ENCODE measurements around the gene SPINT2.

Gene SPINT2

GRCh38 chr19:38303517-38304351, 39.4 kb downstream of the SPINT2 start, which contains the start of gene C19orf33:
C19orf33 (plus strand) TSS chr19:38304251; CDS start chr19:38304262, 11 bp downstream.
- no peak for DNase-seq

- DNase-seq: no peak
Measured at GRCh38 chr19:38304352-38304865, 40.0 kb downstream of the SPINT2 start.

DNA sequence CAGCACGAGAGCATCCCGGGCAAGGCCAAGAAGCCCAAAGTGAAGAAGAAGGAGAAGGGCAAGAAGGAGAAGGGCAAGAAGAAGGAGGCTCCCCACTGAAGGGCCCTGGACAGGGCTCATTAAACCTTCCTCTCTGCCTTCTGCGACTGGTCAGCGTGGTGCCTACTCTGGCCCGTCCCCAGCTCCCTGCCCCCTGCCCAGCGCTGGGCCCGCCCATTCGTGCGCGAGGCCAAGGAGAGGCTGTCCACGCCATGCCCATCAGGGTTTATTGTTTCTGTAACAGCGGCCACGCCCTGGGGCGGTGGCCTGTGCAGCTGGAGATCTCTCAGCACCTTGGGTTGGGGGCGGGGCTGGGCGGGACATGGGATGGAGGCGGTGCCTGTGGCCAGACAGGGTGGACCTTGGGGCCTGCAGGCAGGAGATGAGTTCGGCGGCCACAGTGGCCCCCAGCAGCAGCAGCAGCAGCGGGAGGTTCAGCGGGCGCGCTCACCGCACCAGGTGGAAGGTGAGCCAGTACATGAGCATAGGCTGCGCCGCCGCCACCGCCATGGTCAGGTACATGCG, 40.6 kb downstream of the SPINT2 start:
- DNase-seq: peak in 1 of 2 experiments; percentile 26

DNA sequence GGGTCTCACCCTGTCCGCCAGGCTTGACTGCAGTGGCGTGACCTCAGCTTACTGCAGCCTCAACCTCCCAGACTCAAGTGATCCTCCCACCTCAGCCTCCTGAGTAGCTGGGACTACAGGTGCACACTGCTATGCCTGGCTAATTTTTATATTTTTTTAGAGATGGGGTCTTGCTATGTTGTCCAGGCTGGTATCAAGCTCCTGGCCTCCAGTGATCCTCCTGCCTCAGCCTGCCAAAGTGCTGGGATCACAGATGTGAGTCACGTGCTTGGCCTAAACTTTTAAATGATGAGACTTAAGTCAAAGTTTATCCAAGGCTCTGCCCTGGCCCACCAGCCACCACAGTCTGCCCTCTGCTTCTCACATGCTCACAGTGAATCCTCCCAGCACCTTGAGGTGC, 41.9 kb downstream of the SPINT2 start:
- no peak for DNase-seq

DNA sequence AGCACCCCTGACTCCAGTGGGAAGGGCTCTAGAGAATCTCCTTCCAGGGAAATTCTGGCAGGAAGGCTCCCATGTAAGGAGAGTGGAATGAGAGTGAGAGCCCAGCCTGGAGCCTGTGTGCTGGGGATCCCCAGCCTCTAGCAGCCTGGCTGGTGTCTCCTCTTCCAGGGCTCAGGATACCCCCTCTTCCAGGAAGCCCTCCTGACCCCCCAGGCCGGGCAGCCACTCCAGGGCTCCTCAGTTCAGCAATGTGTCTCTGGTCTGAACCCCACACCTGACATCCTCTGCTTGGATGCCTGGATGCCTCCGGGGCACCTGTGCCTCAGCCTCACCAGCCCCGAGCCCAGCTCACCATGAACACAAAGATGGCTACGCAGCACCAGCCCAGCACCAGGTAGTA, 42.7 kb downstream of the SPINT2 start:
- DNase-seq: no peak

GRCh38 chr19:38307597-38307996, 43.2 kb downstream of the SPINT2 start:
- DNase-seq: no peak

GRCh38 chr19:38308006-38308766, 43.8 kb downstream of the SPINT2 start:
- no peak for DNase-seq

DNA sequence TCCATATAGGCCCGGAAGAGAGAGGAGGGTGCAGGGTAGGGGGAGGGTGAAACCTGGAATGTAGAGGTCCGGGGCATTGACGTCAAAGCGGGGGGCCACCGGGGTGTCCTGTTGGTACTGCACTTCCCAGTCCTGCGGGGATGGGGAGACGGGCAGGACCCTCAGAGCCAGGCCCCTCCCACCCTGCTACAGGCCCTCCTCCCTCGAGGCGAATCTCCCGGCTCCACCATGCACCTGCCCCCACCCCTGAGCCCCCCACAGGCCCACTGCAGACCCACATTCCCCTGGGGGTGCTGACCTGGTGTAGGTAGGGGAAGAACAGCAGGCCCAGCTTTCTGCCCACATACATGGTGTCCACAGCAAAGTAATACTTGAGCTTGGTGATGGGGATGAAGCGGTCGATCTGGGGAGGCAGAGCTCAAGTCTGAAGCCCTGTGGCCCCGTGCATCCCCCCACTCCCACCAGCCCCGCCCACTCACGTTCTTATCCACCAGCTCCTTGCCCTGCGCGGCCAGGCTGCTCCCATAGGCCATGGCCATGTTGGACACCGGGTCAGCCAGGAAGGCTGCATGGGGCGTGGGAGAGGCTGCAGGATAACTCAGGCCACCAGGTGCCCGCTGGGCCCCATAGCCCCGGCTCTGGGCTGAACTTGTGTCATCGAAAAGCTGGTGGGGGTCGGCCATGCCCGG, 44.7 kb downstream of the SPINT2 start:
- no peak for DNase-seq

GRCh38 chr19:38309615-38310278, 45.4 kb downstream of the SPINT2 start:
- DNase-seq: no peak

DNA sequence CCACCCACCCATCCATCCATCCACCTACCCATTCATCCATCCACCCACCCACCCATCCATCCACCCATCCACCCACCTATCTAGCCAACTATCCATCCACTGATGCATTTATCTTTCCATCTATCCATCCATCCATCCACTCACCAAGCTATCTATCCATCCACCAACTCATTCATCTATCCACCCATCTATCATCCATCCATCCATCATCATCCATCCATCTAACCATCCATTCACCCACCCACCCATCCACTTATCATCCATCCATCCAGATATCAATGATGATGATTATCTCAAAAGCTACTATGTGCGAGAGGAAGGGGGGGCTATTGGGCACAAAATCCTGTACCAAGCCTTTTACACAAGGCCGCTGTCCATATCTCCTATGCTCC, 45.9 kb downstream of the SPINT2 start:
- no peak for DNase-seq

- no peak for DNase-seq
Measured at GRCh38 chr19:38310986-38311385, 46.6 kb downstream of the SPINT2 start.

- peak; percentile 99 for DNase-seq
Measured at GRCh38 chr19:38315657-38316476, 51.5 kb downstream of the SPINT2 start, which contains the start of gene YIF1B. YIF1B (minus strand) TSS chr19:38315947; CDS start chr19:38315917, 30 bp downstream.

DNA sequence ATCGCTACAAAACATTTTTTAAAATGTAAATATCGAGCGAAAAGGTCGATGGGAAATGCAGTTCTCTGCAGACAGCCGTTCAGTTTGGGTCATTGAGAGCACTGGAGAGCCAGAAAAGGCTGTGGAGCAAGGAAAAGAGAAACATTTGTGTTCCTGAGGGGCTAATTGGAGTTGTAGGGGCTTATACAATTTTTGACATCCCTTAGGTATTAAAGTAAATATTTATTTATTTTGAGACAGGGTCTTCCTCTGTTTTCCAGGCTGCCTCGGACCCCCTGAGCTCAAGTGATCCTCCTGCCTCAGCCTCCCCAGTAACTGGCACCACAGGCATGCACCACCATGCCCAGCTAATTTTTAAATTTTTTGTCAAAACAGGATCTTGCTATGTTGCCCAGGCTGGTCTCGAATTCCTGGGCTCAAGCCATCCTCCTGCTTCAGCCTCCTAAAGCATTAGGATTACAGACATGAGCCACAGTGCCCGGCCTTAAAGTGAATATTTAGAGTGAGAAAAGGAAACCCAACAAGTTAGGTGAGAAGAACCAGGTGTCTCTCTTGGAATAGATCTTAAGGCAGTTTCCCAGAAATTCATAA, 52.2 kb downstream of the SPINT2 start:
- no peak for DNase-seq

DNA sequence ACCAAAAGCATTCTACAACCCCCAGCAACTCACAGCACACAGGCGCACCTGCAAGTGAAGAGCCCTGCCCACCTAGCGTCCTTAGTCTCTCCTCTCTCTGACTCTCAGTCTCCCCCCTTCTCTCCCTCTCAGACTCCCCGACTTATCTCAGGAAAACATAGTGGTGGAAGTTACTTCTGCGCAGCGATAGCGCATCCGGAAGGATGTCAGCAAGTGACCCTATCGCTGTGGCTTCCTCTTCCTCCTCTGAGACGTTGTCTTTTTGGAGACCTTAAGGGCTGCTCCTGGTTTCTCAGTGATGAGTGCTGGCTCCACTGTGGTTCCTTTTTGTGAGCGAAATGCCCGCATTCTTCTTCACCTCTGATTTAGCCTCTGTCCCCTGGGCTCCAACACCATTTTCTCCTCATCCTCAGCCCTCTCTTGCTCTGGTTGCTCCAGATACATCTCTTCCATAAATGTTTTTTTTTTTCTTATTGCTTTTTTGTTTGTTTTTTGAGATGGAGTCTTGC, 52.8 kb downstream of the SPINT2 start:
- no peak for DNase-seq

GRCh38 chr19:38318660-38319059, 54.3 kb downstream of the SPINT2 start:
- DNase-seq: no peak

- peak in 1 of 2 experiments; percentile 24 for DNase-seq
Measured at GRCh38 chr19:38319421-38320258, 55.3 kb downstream of the SPINT2 start, which contains the start of gene KCNK6. KCNK6 (plus strand) TSS chr19:38319845; CDS start chr19:38319951, 106 bp downstream.

- no peak for DNase-seq
Measured at GRCh38 chr19:38320969-38321339, 56.6 kb downstream of the SPINT2 start.

DNA sequence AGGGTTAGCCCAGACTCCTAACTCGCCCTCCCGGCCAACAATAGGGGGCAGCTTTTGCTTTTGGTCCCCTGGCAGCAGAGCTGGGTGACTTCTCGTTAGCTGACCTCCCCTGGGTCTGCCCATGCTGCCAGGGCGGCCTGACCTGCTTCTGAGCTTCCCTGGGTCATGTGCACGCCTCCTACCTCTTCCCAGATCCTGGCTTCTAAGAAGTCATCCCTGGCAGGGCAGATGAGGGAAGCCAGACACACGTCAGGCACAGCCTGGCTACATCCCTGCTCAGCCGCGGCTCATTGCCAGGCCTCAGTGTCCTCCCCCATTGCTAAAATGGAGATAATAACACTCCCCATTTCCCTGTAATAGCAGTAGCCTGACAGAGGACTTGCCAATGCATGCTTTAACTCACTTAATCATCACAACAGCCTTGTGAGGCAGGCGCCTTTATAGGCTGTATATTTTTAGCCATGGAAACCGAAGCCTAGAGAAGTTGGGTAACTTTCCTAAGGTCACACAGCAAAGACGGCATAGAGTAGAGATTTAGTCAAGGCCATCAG, 57.3 kb downstream of the SPINT2 start:
- DNase-seq: no peak

DNA sequence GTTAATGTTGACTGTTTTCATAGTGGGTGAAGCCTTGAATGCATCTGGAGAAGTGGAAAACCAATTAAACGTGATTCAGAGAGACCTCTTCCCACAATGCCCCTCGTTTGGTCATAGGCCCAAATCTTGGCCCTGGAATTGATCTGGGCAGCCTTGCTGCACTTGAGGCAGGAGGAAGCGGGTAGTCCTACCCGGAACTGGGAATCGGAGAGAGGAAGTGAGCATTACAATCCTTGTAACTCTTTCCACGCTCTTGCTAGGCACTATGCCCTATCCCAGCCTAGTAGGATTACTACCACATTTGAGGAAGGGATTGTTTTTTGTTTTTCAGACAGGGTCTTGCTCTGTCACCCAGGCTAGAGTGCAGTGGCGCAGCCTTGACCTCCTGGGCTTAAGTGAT, 58.9 kb downstream of the SPINT2 start:
- DNase-seq: no peak
